ENCODE measurements around the gene LRRC34. TPM values are rescaled to one million over a fixed set of nuclear protein-coding genes. Genes with fewer than 3 reads are reported as not detected.

LRRC34 gene
- polyA plus RNA-seq, 2 of the 4 experiments (the other 2 are of a cell fraction), result not detected

DNA sequence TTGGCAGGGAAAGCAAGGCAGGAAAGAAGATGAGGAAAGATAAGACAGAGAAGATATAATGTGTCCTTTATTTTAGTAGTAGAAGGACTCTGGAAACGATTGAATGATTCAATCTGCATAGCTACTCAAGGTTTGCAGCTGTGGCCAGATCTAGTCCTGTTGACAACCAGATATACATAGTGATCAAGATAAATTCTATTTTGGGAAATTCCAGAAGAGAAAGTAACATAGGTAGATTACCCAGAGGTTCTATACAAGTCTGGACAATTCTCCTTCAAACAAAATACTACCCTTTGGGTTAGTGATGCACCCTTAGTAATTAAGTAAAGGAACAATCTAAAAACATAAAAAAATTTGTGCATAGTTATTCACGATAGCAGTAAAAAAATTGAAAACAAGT is 57.2 kb downstream of the LRRC34 start:
- Histone ChIP-seq H3K9me3 (peaks cover 4% of the 10 kb centered on the region; the same call in 1 of the 3 replicates), H3K4me3 (no peak overlapping the region), H3K27ac (no peak overlapping the region), H3K4me1 (no peaks in the 10 kb centered on the region), H3K4me2 (no peak overlapping the region)
- ChIA-PET CTCF (no interaction called here), POLR2A (no interaction called here)
- 25% methylated on average over 2 of the region's 2 CpGs for WGBS (ENCODE audit: missing lambda C conversion rate)
- DNase-seq (ENCODE audit: low read depth in 1 of 2, low spot score in 1 of 2), result no peak
- TF ChIP-seq HEYL (CRISPR knock-in tag; IDR thresholded peaks at IDR 0.05) (no peak), ESRRA (IDR thresholded peaks at IDR 0.05; ENCODE audit: borderline replicate concordance, low read length) (no peak), SREBF2 (IDR thresholded peaks at IDR 0.05) (no peak), HOXA7 (CRISPR knock-in tag; IDR thresholded peaks at IDR 0.05) (no peak), MAFK (IDR thresholded peaks at IDR 0.05; ENCODE audit: partially characterized antibody) (no peak), POLR2AphosphoS2 (conservative IDR thresholded peaks at IDR 0.05; ENCODE audit: low read length) (no peak), CEBPB (IDR thresholded peaks at IDR 0.05) (no peak), CBX8 (IDR thresholded peaks at IDR 0.05) (no peak), PHF8 (IDR thresholded peaks at IDR 0.05; ENCODE audit: borderline replicate concordance, low read depth) (no peak), RFX5 (IDR thresholded peaks at IDR 0.05) (no peak), ZFP36 (IDR thresholded peaks at IDR 0.05; ENCODE audit: borderline replicate concordance, partially characterized antibody) (no peak), ZC3H11A (IDR thresholded peaks at IDR 0.05) (no peak), FOSL2 (IDR thresholded peaks at IDR 0.05) (no peak), FOSL2 (CRISPR knock-in tag; IDR thresholded peaks at IDR 0.05) (no peak), HOXB13 (CRISPR knock-in tag; IDR thresholded peaks at IDR 0.05; ENCODE audit: low read depth) (no peak), JUN (IDR thresholded peaks at IDR 0.05) (no peak), EHMT2 (IDR thresholded peaks at IDR 0.05; ENCODE audit: low read depth) (no peak)
- TF ChIP-seq, protein P1, sequence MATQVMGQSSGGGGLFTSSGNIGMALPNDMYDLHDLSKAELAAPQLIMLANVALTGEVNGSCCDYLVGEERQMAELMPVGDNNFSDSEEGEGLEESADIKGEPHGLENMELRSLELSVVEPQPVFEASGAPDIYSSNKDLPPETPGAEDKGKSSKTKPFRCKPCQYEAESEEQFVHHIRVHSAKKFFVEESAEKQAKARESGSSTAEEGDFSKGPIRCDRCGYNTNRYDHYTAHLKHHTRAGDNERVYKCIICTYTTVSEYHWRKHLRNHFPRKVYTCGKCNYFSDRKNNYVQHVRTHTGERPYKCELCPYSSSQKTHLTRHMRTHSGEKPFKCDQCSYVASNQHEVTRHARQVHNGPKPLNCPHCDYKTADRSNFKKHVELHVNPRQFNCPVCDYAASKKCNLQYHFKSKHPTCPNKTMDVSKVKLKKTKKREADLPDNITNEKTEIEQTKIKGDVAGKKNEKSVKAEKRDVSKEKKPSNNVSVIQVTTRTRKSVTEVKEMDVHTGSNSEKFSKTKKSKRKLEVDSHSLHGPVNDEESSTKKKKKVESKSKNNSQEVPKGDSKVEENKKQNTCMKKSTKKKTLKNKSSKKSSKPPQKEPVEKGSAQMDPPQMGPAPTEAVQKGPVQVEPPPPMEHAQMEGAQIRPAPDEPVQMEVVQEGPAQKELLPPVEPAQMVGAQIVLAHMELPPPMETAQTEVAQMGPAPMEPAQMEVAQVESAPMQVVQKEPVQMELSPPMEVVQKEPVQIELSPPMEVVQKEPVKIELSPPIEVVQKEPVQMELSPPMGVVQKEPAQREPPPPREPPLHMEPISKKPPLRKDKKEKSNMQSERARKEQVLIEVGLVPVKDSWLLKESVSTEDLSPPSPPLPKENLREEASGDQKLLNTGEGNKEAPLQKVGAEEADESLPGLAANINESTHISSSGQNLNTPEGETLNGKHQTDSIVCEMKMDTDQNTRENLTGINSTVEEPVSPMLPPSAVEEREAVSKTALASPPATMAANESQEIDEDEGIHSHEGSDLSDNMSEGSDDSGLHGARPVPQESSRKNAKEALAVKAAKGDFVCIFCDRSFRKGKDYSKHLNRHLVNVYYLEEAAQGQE (IDR thresholded peaks at IDR 0.05), result no peak
- TF ChIP-seq, protein P2, sequence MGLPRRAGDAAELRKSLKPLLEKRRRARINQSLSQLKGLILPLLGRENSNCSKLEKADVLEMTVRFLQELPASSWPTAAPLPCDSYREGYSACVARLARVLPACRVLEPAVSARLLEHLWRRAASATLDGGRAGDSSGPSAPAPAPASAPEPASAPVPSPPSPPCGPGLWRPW (IDR thresholded peaks at IDR 0.05), result no peak
- ATAC-seq, result no peak
- FAIRE-seq, result no peak

DNA sequence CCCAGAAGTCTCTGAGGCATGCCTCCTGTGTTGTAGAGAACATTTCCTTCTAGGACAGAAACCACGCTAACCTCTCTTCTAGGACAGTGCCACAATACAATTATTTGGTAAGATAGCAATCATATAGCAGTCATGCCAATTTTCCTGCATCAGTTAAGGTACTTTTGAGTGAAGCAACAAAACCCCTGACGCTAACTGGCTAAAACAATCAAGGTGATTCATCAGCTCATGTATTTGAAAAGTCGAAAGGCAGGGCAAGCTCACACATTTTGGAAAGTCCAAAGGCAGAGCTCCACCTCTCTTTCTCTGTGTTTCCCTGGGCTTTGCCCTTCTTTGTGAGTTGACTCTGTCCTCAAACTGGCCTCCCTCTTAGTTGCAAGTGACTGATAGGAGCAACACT is 58.0 kb downstream of the LRRC34 start:
- Histone ChIP-seq H3K9me3 (no peaks in the 10 kb centered on the region), H3K27ac (no peak overlapping the region), H3K4me3 (no peak overlapping the region), H3K4me1 (no peaks in the 10 kb centered on the region), H3K4me2 (no peak overlapping the region)
- ATAC-seq (peak; percentile 30 to 36; a peak in 3 of 6 replicates), FAIRE-seq (no peak), DNase-seq (ENCODE audit: low read depth in 1 of 2, low spot score in 1 of 2) (no peak)
- 23% methylated on average over 3 of the region's 3 CpGs for WGBS (ENCODE audit: missing lambda C conversion rate)
- ChIA-PET CTCF (interaction anchor here (1.7 kb wide), 2 partner anchors 9 kb away, joined by 6 to 13 read pairs; no protein-coding TSS in a partner anchor), POLR2A (interaction anchor here (1.6 kb wide), 1 partner anchor 10 kb away, joined by 6 read pairs; the partner anchor contains the start of gene TERC)
- TF ChIP-seq, protein P1 (IDR thresholded peaks at IDR 0.05), result no peak
- no peak for TF ChIP-seq NR3C1 (IDR thresholded peaks at IDR 0.05)
- TF ChIP-seq, protein P3, sequence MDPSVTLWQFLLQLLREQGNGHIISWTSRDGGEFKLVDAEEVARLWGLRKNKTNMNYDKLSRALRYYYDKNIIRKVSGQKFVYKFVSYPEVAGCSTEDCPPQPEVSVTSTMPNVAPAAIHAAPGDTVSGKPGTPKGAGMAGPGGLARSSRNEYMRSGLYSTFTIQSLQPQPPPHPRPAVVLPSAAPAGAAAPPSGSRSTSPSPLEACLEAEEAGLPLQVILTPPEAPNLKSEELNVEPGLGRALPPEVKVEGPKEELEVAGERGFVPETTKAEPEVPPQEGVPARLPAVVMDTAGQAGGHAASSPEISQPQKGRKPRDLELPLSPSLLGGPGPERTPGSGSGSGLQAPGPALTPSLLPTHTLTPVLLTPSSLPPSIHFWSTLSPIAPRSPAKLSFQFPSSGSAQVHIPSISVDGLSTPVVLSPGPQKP (IDR thresholded peaks at IDR 0.05; ENCODE audit: low read depth, low read length), result no peak
- no peak for TF ChIP-seq RARB (CRISPR knock-in tag; IDR thresholded peaks at IDR 0.05)
- TF ChIP-seq NPAS2 (CRISPR knock-in tag; IDR thresholded peaks at IDR 0.05; ENCODE audit: borderline replicate concordance), result no peak
- no peak for TF ChIP-seq ZFP36 (IDR thresholded peaks at IDR 0.05; ENCODE audit: borderline replicate concordance, partially characterized antibody)
- no peak for TF ChIP-seq ZNF302 (CRISPR knock-in tag; IDR thresholded peaks at IDR 0.05)
- no peak for TF ChIP-seq HOXB13 (CRISPR knock-in tag; IDR thresholded peaks at IDR 0.05; ENCODE audit: low read depth)
- TF ChIP-seq CEBPB (IDR thresholded peaks at IDR 0.05), result no peak
- TF ChIP-seq CBX2 (IDR thresholded peaks at IDR 0.05; ENCODE audit: borderline replicate concordance, low read depth), result no peak
- TF ChIP-seq GATA3 (IDR thresholded peaks at IDR 0.05; ENCODE audit: borderline replicate concordance), result no peak
- TF ChIP-seq, protein P2 (IDR thresholded peaks at IDR 0.05), result no peak
- no peak for TF ChIP-seq RCOR1 (IDR thresholded peaks at IDR 0.05; ENCODE audit: low read depth, low read length)
